Endothelial cell of umbilical vein (primary cell): ENCODE measurements around the gene SFXN4. TPM values are rescaled to one million over a fixed set of nuclear protein-coding genes. Genes with fewer than 3 reads are reported as not detected.

Experiments used
- BruUV-seq: library from RNA; stranded (reverse); fragments of 400-500 nt; replicated peaks from 2 replicates; lab custom pipeline; 2021; lab: Mats Ljungman, UMichigan
- CTCF ChIA-PET: fragments of 300-600, 350-600 bp; sonication (Branson Sonifier 250); formaldehyde crosslinking; loops from one replicate; lab custom pipeline; 2021; ENCODE audit warnings: antibody characterized with exemption, inconsistent platforms; lab: Charles Lee
- POLR2A ChIA-PET: fragments of 300-600, 350-600 bp; sonication (Branson Sonifier 250); formaldehyde crosslinking; loops from one replicate; lab custom pipeline; 2021; ENCODE audit warnings: antibody characterized with exemption, inconsistent platforms; lab: Charles Lee
- DNase-seq: peaks from one replicate; pipeline ENCODE4 v3.0.0-alpha.2; 2011; ENCODE audit warnings: low read depth, low spot score
- FAIRE-seq: peaks from 2 replicates; lab custom pipeline; 2011; peaks lifted over from hg19 to GRCh38; lab: Jason Lieb, UNC
- H2AFZ ChIP-seq: 2 replicates; pipeline ENCODE4 v1.6.0; 2012; ENCODE audit warnings: low read depth, low read length, control low read depth, inconsistent platforms
- H3K27ac ChIP-seq: 2 replicates; pipeline ENCODE4 v1.5.1; 2011; ENCODE audit warnings: low read depth, mild to moderate bottlenecking, control low read depth, low read length, moderate library complexity; ENCODE audit not compliant: insufficient read depth
- H3K27me3 ChIP-seq, 2 experiments: 2 replicates each; pipeline versions ENCODE4 v1.6.0 to v1.6.1; 2011; ENCODE audit warnings: low read length in 2 of 2, mixed read lengths in 1 of 2; ENCODE audit not compliant: control insufficient read depth in 2 of 2, insufficient read depth in 2 of 2
- H3K36me3 ChIP-seq, 2 experiments: 2 replicates in 1 of 2; 3 replicates in 1 of 2; pipeline ENCODE4 v1.5.1; 2011; ENCODE audit warnings: low read length in 2 of 2, mild to moderate bottlenecking in 1 of 2, moderate library complexity in 1 of 2; ENCODE audit not compliant: control insufficient read depth in 2 of 2, insufficient read depth in 2 of 2; ENCODE audit errors: extremely low read depth in 1 of 2
- H3K4me1 ChIP-seq: 3 replicates; pipeline ENCODE4 v1.5.1; 2011; ENCODE audit warnings: mild to moderate bottlenecking, low read length; ENCODE audit not compliant: control insufficient read depth, insufficient read depth; ENCODE audit errors: extremely low read depth
- H3K4me2 ChIP-seq: 2 replicates; pipeline ENCODE4 v1.6.1; 2011; ENCODE audit warnings: low read length, control low read depth, mixed read lengths; ENCODE audit not compliant: insufficient read depth
- H3K4me3 ChIP-seq, 3 experiments: fragments of 200-600 bp in 1 of 3; sonication (generic), shearing (Covaris generic) in 1 of 3; replicated peaks in 1 of 3; 2 replicates each; pipeline ENCODE4 v1.5.1; 2011 to 2016; ENCODE audit warnings: control low read depth in 3 of 3, low read length in 3 of 3, mild to moderate bottlenecking in 2 of 3, inconsistent platforms in 1 of 3, low read depth in 1 of 3, moderate library complexity in 1 of 3; ENCODE audit not compliant: insufficient read depth in 1 of 3
- H3K79me2 ChIP-seq: 2 replicates; pipeline ENCODE4 v1.6.0; 2012; ENCODE audit warnings: low read length, inconsistent platforms; ENCODE audit not compliant: control insufficient read depth, insufficient read depth
- H3K9ac ChIP-seq: replicated peaks from 2 replicates; pipeline ENCODE3; 2011; ENCODE audit warnings: low read length, control low read depth; ENCODE audit not compliant: insufficient read depth; ENCODE audit errors: extremely low read depth
- H3K9me1 ChIP-seq: replicated peaks from 3 replicates; pipeline ENCODE4 v1.6.0; 2011; ENCODE audit warnings: mild to moderate bottlenecking, low read length; ENCODE audit not compliant: control insufficient read depth, insufficient read depth; ENCODE audit errors: extremely low read depth
- H3K9me3 ChIP-seq: replicated peaks from 2 replicates; pipeline ENCODE4 v1.5.1; 2012; ENCODE audit warnings: low read length, inconsistent platforms; ENCODE audit not compliant: control insufficient read depth, insufficient read depth
- H4K20me1 ChIP-seq: replicated peaks from 2 replicates; pipeline ENCODE3; 2011; ENCODE audit warnings: mild to moderate bottlenecking, low read length; ENCODE audit not compliant: control insufficient read depth, insufficient read depth; ENCODE audit errors: extremely low read depth
- FOS ChIP-seq: IDR thresholded peaks from 2 replicates; pipeline ENCODE4 v1.6.1; 2011; ENCODE audit warnings: mild to moderate bottlenecking, low read length, moderate library complexity, borderline replicate concordance; ENCODE audit not compliant: insufficient read depth
- GATA2 ChIP-seq: IDR thresholded peaks from 2 replicates; pipeline ENCODE4 v1.7.0; 2011; ENCODE audit warnings: low read depth, mild to moderate bottlenecking, moderate library complexity, mixed read lengths, low read length; ENCODE audit not compliant: insufficient read length, insufficient read depth
- JUN ChIP-seq: IDR thresholded peaks from 2 replicates; pipeline ENCODE4 v1.6.1; 2011; ENCODE audit warnings: borderline replicate concordance, low read depth; ENCODE audit not compliant: insufficient read length, insufficient read depth
- MYC ChIP-seq: IDR thresholded peaks from one replicate; pipeline ENCODE4 v1.6.1; 2011; ENCODE audit warnings: mild to moderate bottlenecking, low read depth, low read length
- POLR2A ChIP-seq: IDR thresholded peaks from 2 replicates; pipeline ENCODE4 v1.6.1; 2012; ENCODE audit warnings: low read depth, mild to moderate bottlenecking, control low read depth, low read length
- POLR2AphosphoS5 ChIP-seq: IDR thresholded peaks from 2 replicates; pipeline ENCODE4 v1.6.1; 2012; ENCODE audit warnings: low read depth, mild to moderate bottlenecking, control low read depth, low read length, moderate library complexity; ENCODE audit not compliant: insufficient read depth
- dilution Hi-C: fragments of 300-500 bp; cut with MboI; formaldehyde crosslinking; loops from one replicate; pipeline ENCODE4 v1.15.0; 2019; ENCODE audit warnings: low sequenced_read_pairs; ENCODE audit not compliant: extremely low pct_ligation_motif_present
- intact Hi-C: fragments of 100-400 bp; cut with micrococcal nuclease; formaldehyde crosslinking; loops from one replicate; pipeline ENCODE4 v1.10.0; 2022
- polyA plus RNA-seq, 4 experiments: library from polyadenylated mRNA; depleted of rRNA in 3 of 4; stranded (reverse) in 3 of 4; unstranded in 1 of 4; fragments of >200 nt; gene quantifications; 2 replicates each; pipeline versions ENCODE4 v1.2.1 to v1.2.3, GENCODE V29; 2011 to 2012; ENCODE audit warnings: missing spikeins in 1 of 4
- total RNA-seq: library from RNA; stranded (reverse); gene quantifications from 2 replicates; pipeline ENCODE4 v1.2.3, GENCODE V29; 2021
- TF ChIP-seq, protein P1 (sequence below), 2 donors: IDR thresholded peaks; 1 replicate in 1 of 2; 2 replicates in 1 of 2; pipeline ENCODE4 v1.5.1; 2011; ENCODE audit warnings: low read length in 2 of 2, mild to moderate bottlenecking in 2 of 2, moderate library complexity in 2 of 2, control low read depth in 1 of 2, inconsistent platforms in 1 of 2, low read depth in 1 of 2; ENCODE audit not compliant: insufficient read depth in 1 of 2; ENCODE audit errors: extremely low read depth in 1 of 2

Gene SFXN4
- total and polyA plus RNA-seq, 2 donors (not counting 3 experiments of a cell fraction or from before 2014, with no cell fraction given): 11.1 to 14.5 TPM

DNA sequence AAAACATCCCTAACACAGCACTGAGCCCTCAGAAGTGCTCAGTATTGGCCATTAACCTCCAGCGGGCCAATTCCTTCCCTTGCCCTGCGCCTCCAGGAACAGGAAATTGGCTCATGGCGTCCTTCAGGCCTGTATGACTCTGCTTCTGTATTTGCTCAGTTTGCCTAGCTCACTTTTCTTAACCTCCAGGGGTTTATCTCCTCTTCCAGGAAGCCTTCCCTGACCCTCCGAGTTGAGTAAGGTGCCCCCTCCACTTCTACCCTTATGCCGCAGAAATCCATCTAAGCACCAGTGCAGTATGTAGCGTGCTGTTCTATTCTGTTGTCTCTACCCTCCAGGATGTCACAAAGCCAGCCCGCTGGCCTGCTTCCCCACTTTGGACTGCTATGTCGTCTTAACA lies 1.1 kb upstream of the SFXN4 start:
- H3K79me2 ChIP-seq: no peaks in the 10 kb centered on the region
- intact Hi-C loops (loop anchor here (1.0 to 5.0 kb wide), 4 partner anchors 12 to 431 kb away; partner anchors contain the start of genes DENND10, EIF3A, PRDX3 and TIAL1), dilution Hi-C loops (no loop called here)
- H3K4me2 ChIP-seq: peak overlapping the region; percentile 63
- H3K4me3 ChIP-seq: no peak overlapping the region
- no peaks in the 10 kb centered on the region for H3K9me1 ChIP-seq
- H3K9ac ChIP-seq: no peak overlapping the region
- BruUV-seq: no TSS peak
- TF ChIP-seq GATA2: no peak
- TF ChIP-seq FOS: peak; percentile 9
- peaks cover 24% of the 10 kb centered on the region for H3K4me1 ChIP-seq
- H3K27ac ChIP-seq: peak overlapping the region; percentile 54
- FAIRE-seq (peak; percentile 93), DNase-seq (peak; percentile 55)
- H3K27me3 ChIP-seq: no peaks in the 10 kb centered on the region
- peak overlapping the region; percentile 34 for H2AFZ ChIP-seq
- peaks cover 15 to 19% of the 10 kb centered on the region in 2 experiments for H3K36me3 ChIP-seq
- no peaks in the 10 kb centered on the region for H4K20me1 ChIP-seq
- CTCF ChIA-PET: interaction anchor here (1.0 to 4.1 kb wide), 4 partner anchors 32 to 377 kb away, joined by 3 to 12 read pairs (median 5); partner anchors contain the start of gene RGS10
- POLR2A ChIA-PET: interaction anchor here (0.5 kb wide), 1 partner anchor 14 kb away, joined by 4 read pairs; no protein-coding TSS in a partner anchor
- H3K9me3 ChIP-seq: no peaks in the 10 kb centered on the region

DNA sequence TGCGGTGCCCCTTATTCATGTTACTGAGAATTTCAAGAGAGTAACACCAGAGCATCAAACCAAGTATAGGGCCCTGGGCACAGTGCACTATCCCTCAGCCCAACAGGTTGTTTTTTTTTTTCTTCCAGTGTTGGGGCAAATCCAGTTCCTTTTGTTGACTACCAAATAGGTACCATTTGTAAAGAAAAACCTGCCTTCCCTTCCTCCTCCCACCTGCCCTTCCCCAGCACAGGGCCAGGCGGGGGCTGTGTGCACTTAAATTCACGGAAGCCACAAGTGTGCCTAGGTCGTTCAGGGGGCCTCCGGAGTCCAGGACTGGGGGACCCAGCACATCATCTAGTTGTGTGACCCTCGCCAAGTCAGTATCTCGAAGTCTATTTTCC lies 595 bp upstream of the SFXN4 start:
- Histone ChIP-seq H3K27me3 (no peaks in the 10 kb centered on the region), H3K79me2 (no peaks in the 10 kb centered on the region), H3K27ac (peak overlapping the region; percentile 54), H3K4me1 (peaks cover 24% of the 10 kb centered on the region), H3K4me2 (peak overlapping the region; percentile 63), H2AFZ (peak overlapping the region; percentile 96), H3K36me3 (peaks cover 10 to 15% of the 10 kb centered on the region in 2 experiments), H4K20me1 (no peaks in the 10 kb centered on the region), H3K4me3 (peak overlapping the region in 2 of 3 experiments; percentile 62 to 70), H3K9me3 (no peaks in the 10 kb centered on the region), H3K9me1 (no peaks in the 10 kb centered on the region), H3K9ac (peak overlapping the region; percentile 64)
- dilution Hi-C loops (no loop called here), intact Hi-C loops (loop anchor here (1.0 to 5.0 kb wide), 4 partner anchors 12 to 431 kb away; partner anchors contain the start of genes DENND10, EIF3A, PRDX3 and TIAL1)
- BruUV-seq: no TSS peak
- POLR2A ChIA-PET: no interaction called here
- DNase-seq: no peak
- no peak for FAIRE-seq
- TF ChIP-seq MYC: no peak
- no peak for TF ChIP-seq POLR2AphosphoS5
- TF ChIP-seq POLR2A: no peak
- TF ChIP-seq GATA2: no peak
- TF ChIP-seq, protein P1, sequence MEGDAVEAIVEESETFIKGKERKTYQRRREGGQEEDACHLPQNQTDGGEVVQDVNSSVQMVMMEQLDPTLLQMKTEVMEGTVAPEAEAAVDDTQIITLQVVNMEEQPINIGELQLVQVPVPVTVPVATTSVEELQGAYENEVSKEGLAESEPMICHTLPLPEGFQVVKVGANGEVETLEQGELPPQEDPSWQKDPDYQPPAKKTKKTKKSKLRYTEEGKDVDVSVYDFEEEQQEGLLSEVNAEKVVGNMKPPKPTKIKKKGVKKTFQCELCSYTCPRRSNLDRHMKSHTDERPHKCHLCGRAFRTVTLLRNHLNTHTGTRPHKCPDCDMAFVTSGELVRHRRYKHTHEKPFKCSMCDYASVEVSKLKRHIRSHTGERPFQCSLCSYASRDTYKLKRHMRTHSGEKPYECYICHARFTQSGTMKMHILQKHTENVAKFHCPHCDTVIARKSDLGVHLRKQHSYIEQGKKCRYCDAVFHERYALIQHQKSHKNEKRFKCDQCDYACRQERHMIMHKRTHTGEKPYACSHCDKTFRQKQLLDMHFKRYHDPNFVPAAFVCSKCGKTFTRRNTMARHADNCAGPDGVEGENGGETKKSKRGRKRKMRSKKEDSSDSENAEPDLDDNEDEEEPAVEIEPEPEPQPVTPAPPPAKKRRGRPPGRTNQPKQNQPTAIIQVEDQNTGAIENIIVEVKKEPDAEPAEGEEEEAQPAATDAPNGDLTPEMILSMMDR (IDR thresholded peaks at IDR 0.05; ENCODE audit: extremely low read depth in 1 of 2, insufficient read depth in 1 of 2, low read depth in 1 of 2, low read length in 2 of 2): no peak
- no peak for TF ChIP-seq JUN
- CTCF ChIA-PET: interaction anchor here (1.0 to 4.1 kb wide), 4 partner anchors 32 to 324 kb away, joined by 3 to 12 read pairs (median 6); no protein-coding TSS in a partner anchor
